ENCODE measurements around the gene OR5B21.

DNA sequence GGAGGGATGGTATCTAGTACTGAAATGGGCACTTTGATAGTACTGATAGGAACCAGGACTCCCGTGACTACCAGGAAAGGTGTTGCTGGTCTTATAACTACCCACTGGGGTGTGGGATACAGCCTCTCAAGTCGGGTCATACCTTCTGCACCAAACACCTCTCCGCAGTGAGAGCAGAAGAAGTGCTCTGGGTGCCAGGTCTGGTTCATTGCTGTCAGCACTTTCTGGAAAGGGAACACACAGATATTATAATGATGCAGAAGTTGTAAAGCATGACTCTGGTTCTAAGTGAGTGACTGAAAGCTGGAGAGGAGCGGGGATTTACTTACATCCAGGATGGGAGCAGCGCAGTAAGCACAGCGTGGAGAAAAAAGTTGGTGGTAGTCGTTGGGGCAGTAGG is 41.7 kb upstream of the OR5B21 start:
- TF ChIP-seq, protein P1, sequence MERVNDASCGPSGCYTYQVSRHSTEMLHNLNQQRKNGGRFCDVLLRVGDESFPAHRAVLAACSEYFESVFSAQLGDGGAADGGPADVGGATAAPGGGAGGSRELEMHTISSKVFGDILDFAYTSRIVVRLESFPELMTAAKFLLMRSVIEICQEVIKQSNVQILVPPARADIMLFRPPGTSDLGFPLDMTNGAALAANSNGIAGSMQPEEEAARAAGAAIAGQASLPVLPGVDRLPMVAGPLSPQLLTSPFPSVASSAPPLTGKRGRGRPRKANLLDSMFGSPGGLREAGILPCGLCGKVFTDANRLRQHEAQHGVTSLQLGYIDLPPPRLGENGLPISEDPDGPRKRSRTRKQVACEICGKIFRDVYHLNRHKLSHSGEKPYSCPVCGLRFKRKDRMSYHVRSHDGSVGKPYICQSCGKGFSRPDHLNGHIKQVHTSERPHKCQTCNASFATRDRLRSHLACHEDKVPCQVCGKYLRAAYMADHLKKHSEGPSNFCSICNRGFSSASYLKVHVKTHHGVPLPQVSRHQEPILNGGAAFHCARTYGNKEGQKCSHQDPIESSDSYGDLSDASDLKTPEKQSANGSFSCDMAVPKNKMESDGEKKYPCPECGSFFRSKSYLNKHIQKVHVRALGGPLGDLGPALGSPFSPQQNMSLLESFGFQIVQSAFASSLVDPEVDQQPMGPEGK (CRISPR knock-in tag; IDR thresholded peaks at IDR 0.05; ENCODE audit: borderline replicate concordance) = no peak
- TF ChIP-seq ZFP3 (CRISPR knock-in tag; IDR thresholded peaks at IDR 0.05) (no peak), OSR1 (CRISPR knock-in tag; IDR thresholded peaks at IDR 0.05) (no peak)
- TF ChIP-seq, protein P2, sequence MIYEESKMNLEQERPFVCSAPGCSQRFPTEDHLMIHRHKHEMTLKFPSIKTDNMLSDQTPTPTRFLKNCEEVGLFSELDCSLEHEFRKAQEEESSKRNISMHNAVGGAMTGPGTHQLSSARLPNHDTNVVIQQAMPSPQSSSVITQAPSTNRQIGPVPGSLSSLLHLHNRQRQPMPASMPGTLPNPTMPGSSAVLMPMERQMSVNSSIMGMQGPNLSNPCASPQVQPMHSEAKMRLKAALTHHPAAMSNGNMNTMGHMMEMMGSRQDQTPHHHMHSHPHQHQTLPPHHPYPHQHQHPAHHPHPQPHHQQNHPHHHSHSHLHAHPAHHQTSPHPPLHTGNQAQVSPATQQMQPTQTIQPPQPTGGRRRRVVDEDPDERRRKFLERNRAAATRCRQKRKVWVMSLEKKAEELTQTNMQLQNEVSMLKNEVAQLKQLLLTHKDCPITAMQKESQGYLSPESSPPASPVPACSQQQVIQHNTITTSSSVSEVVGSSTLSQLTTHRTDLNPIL (CRISPR knock-in tag; IDR thresholded peaks at IDR 0.05; ENCODE audit: low read depth) = no peak
- TF ChIP-seq, protein P3, sequence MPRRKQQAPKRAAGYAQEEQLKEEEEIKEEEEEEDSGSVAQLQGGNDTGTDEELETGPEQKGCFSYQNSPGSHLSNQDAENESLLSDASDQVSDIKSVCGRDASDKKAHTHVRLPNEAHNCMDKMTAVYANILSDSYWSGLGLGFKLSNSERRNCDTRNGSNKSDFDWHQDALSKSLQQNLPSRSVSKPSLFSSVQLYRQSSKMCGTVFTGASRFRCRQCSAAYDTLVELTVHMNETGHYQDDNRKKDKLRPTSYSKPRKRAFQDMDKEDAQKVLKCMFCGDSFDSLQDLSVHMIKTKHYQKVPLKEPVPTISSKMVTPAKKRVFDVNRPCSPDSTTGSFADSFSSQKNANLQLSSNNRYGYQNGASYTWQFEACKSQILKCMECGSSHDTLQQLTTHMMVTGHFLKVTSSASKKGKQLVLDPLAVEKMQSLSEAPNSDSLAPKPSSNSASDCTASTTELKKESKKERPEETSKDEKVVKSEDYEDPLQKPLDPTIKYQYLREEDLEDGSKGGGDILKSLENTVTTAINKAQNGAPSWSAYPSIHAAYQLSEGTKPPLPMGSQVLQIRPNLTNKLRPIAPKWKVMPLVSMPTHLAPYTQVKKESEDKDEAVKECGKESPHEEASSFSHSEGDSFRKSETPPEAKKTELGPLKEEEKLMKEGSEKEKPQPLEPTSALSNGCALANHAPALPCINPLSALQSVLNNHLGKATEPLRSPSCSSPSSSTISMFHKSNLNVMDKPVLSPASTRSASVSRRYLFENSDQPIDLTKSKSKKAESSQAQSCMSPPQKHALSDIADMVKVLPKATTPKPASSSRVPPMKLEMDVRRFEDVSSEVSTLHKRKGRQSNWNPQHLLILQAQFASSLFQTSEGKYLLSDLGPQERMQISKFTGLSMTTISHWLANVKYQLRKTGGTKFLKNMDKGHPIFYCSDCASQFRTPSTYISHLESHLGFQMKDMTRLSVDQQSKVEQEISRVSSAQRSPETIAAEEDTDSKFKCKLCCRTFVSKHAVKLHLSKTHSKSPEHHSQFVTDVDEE (CRISPR knock-in tag; IDR thresholded peaks at IDR 0.05) = no peak
